ENCODE data around the gene MED13L.

GRCh38 chr12:115999582-115999981, 277.9 kb downstream of the MED13L start:
- TF ChIP-seq, protein P1, sequence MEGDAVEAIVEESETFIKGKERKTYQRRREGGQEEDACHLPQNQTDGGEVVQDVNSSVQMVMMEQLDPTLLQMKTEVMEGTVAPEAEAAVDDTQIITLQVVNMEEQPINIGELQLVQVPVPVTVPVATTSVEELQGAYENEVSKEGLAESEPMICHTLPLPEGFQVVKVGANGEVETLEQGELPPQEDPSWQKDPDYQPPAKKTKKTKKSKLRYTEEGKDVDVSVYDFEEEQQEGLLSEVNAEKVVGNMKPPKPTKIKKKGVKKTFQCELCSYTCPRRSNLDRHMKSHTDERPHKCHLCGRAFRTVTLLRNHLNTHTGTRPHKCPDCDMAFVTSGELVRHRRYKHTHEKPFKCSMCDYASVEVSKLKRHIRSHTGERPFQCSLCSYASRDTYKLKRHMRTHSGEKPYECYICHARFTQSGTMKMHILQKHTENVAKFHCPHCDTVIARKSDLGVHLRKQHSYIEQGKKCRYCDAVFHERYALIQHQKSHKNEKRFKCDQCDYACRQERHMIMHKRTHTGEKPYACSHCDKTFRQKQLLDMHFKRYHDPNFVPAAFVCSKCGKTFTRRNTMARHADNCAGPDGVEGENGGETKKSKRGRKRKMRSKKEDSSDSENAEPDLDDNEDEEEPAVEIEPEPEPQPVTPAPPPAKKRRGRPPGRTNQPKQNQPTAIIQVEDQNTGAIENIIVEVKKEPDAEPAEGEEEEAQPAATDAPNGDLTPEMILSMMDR (IDR thresholded peaks at IDR 0.05; ENCODE audit: borderline replicate concordance, extremely low read depth, low read length, poor library complexity, severe bottlenecking) = no peak
- TF ChIP-seq EZH2 (IDR thresholded peaks at IDR 0.05; ENCODE audit: borderline replicate concordance, low read depth, low read length, severe bottlenecking) = no peak

All from DND-41 (cell line).